Naive thymus-derived CD4-positive, alpha-beta T cell (primary cell): ENCODE results near the gene GATA2. TPM values are rescaled to one million over a fixed set of nuclear protein-coding genes. Genes with fewer than 3 reads are reported as not detected.

Experiments used
- ATAC-seq: fragments of 150-1000 bp; cut with Tn5 transposase; 2 replicates; pipeline ENCODE4 v1.10.0; 2021; ENCODE audit warnings: mild to moderate bottlenecking, moderate library complexity
- CTCF ChIA-PET: fragments of 350-600 bp; sonication (Branson Sonifier 250); formaldehyde crosslinking; loops from one replicate; lab custom pipeline; 2021; ENCODE audit warnings: antibody characterized with exemption; lab: Charles Lee
- POLR2A ChIA-PET: fragments of 350-600 bp; sonication (Branson Sonifier 250); formaldehyde crosslinking; loops from one replicate; lab custom pipeline; 2021; ENCODE audit warnings: antibody characterized with exemption, inconsistent platforms; lab: Charles Lee
- DNase-seq, 9 donors: peaks; one replicate each; pipeline versions ENCODE4 v3.0.0 to v3.0.0-alpha.2; 2020 to 2022; ENCODE audit warnings: mixed read lengths in 1 of 9
- H3K27ac ChIP-seq: one replicate; pipeline ENCODE4 v1.7.0; 2013; ENCODE audit warnings: mild to moderate bottlenecking, low read depth, low read length, moderate library complexity
- H3K27me3 ChIP-seq, 2 donors: one replicate each; pipeline ENCODE4 v1.7.0; 2013; ENCODE audit warnings: low read length in 2 of 2, mild to moderate bottlenecking in 2 of 2, moderate library complexity in 2 of 2; ENCODE audit not compliant: control insufficient read depth in 2 of 2, insufficient read depth in 2 of 2
- H3K36me3 ChIP-seq, 3 experiments: 1 replicate in 2 of 3; 2 replicates in 1 of 3; pipeline ENCODE4 v1.7.0; 2013; ENCODE audit warnings: low read length in 3 of 3, mild to moderate bottlenecking in 3 of 3, moderate library complexity in 1 of 3; ENCODE audit not compliant: insufficient read depth in 3 of 3, control insufficient read depth in 2 of 3
- H3K4me1 ChIP-seq, 2 donors: one replicate each; pipeline ENCODE4 v1.7.0; 2013; ENCODE audit warnings: low read length in 2 of 2, mild to moderate bottlenecking in 2 of 2, moderate library complexity in 1 of 2; ENCODE audit not compliant: control insufficient read depth in 2 of 2, insufficient read depth in 2 of 2
- H3K4me3 ChIP-seq: 2 replicates; pipeline ENCODE4 v1.7.0; 2013; ENCODE audit warnings: mild to moderate bottlenecking, low read length
- H3K9me3 ChIP-seq, 3 experiments: 1 replicate in 2 of 3; 2 replicates in 1 of 3; pipeline ENCODE4 v1.7.0; 2013; ENCODE audit warnings: low read length in 3 of 3; ENCODE audit not compliant: control insufficient read depth in 2 of 3
- H3K27ac Mint-ChIP-seq, 9 donors: one replicate each; pipeline ENCODE4 v1.8.0; 2020 to 2022; ENCODE audit warnings: mixed read lengths in 9 of 9, mild to moderate bottlenecking in 8 of 9, moderate library complexity in 5 of 9, inconsistent platforms in 2 of 9
- H3K27me3 Mint-ChIP-seq, 5 donors: one replicate each; pipeline ENCODE4 v1.8.0; 2021 to 2022; ENCODE audit warnings: mixed read lengths in 5 of 5, mild to moderate bottlenecking in 1 of 5
- H3K36me3 Mint-ChIP-seq, 5 donors: one replicate each; pipeline ENCODE4 v1.8.0; 2020 to 2022; ENCODE audit warnings: mixed read lengths in 5 of 5, mild to moderate bottlenecking in 3 of 5, inconsistent platforms in 1 of 5
- H3K4me1 Mint-ChIP-seq, 7 donors: one replicate each; pipeline ENCODE4 v1.8.0; 2020 to 2022; ENCODE audit warnings: mixed read lengths in 7 of 7, mild to moderate bottlenecking in 3 of 7, inconsistent platforms in 1 of 7
- H3K4me3 Mint-ChIP-seq, 10 donors: one replicate each; pipeline ENCODE4 v1.8.0; 2020 to 2022; ENCODE audit warnings: mild to moderate bottlenecking in 10 of 10, mixed read lengths in 10 of 10, moderate library complexity in 6 of 10, inconsistent platforms in 2 of 10
- H3K9me3 Mint-ChIP-seq, 11 donors: one replicate each; pipeline ENCODE4 v1.8.0; 2020 to 2022; ENCODE audit warnings: mixed read lengths in 11 of 11, mild to moderate bottlenecking in 4 of 11, inconsistent platforms in 1 of 11, moderate library complexity in 1 of 11
- intact Hi-C, 2 donors: fragments of 100-400 bp; cut with micrococcal nuclease; formaldehyde crosslinking; loops; one replicate each; pipeline ENCODE4 v1.15.1; 2023
- polyA plus RNA-seq, 2 donors: library from polyadenylated mRNA; unstranded; fragments of 300-500 nt; fragmentation: Illumina TruSeq; gene quantifications; one replicate each; pipeline ENCODE4 v1.2.3, GENCODE V29; 2021
- total RNA-seq, 6 experiments: library from RNA in 5 of 6; stranded (reverse) in 5 of 6; gene quantifications; 1 replicate in 5 of 6; 2 replicates in 1 of 6; pipeline ENCODE4 v1.2.3 and lab custom pipeline; 2021 to 2026

Gene GATA2
- total and polyA plus RNA-seq, 7 experiments from 2014 or later = 0.30 to 70.9 (median 14.0) TPM; not detected in 4

DNA sequence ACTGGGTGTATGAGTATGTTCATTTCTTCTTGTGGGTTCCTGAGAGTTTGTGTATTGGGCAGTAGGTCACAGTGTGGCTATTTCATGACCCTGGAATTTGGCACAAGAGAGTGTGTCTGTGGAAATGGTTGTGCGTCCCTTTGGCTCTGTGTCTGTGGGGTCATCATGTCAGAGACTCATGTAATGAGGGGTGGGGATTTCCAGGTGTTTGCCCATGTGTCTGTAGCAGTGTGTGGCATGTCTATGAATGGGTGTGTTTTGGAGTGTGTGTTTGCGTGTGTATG lies 1.3 kb upstream of the GATA2 start:
- intact Hi-C loops = loop anchor here in 1 of 2 donors (5.0 to 10.0 kb wide), 2 partner anchors 270 to 417 kb away; no protein-coding TSS in a partner anchor
- Histone ChIP-seq H3K27ac (no peak overlapping the region), H3K4me1 (peaks cover 0 to 27% of the 10 kb centered on the region in 2 donors), H3K27me3 (peaks cover 11 to 24% of the 10 kb centered on the region in 2 donors), H3K4me3 (no peak overlapping the region), H3K9me3 (no peaks in the 10 kb centered on the region), H3K36me3 (no peaks in the 10 kb centered on the region)
- Mint-ChIP-seq H3K36me3 (no peaks in the 10 kb centered on the region), H3K27me3 (peaks cover 56 to 74% (median 58%) of the 10 kb centered on the region in 5 donors), H3K4me3 (peak overlapping the region in 4 of 10 donors; percentile 2 to 15 (median 10)), H3K4me1 (peaks cover 17 to 35% (median 19%) of the 10 kb centered on the region in 7 donors), H3K27ac (peak overlapping the region in 1 of 9 donors; percentile 33), H3K9me3 (peaks cover 0 to 4% (median 0%) of the 10 kb centered on the region in 11 donors)
- ATAC-seq (no peak), DNase-seq (no peak)
- ChIA-PET CTCF (interaction anchor here (1.7 kb wide), 1 partner anchor 12 kb away, joined by 5 read pairs; no protein-coding TSS in a partner anchor), POLR2A (no interaction called here)

DNA sequence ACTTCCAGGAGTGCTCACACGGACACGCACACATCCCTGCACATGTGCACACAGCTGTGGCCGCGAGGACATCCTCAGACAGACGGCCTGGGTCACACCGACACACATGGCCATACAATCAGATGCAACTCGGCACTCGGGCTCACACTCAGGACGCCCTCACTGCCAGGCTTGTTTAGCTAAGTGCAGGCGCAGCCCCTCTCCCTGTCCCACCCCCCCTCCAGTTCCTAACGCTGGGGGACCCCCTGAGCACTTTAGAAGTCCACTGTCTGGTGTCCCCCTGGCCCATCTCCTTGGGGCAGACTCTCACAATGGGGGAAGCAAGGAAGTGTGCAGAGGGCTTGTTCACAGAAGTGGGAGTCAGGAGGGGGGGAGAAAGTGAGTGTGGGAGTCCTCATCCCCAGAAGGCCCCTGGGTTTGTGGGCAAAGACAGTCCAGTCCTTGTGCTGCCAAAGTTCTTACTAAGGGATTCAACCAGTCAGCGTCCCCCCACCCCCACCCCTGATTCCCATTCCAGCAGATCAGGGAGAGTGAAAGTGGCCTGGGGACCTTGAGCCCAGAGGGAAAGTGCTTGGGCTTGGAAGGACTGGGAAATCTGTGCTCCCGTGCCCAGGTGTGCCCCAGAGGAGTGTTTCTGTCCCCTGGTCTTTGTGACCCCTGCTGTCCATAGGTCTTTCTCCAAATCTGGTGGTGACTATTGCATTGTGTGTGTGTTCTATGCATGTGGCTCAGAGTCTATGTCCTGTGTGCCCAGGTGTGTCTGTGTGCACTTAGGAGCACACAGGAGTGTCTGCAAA lies 767 bp upstream of the GATA2 start:
- Histone ChIP-seq H3K27me3 (peaks cover 12 to 25% of the 10 kb centered on the region in 2 donors), H3K9me3 (no peaks in the 10 kb centered on the region), H3K4me3 (no peak overlapping the region), H3K4me1 (peaks cover 1 to 31% of the 10 kb centered on the region in 2 donors), H3K36me3 (no peaks in the 10 kb centered on the region), H3K27ac (no peak overlapping the region)
- Mint-ChIP-seq H3K4me1 (peaks cover 18 to 36% (median 19%) of the 10 kb centered on the region in 7 donors), H3K4me3 (peak overlapping the region in 8 of 10 donors; percentile 37 to 73 (median 60)), H3K36me3 (no peaks in the 10 kb centered on the region), H3K27me3 (peaks cover 53 to 74% (median 56%) of the 10 kb centered on the region in 5 donors), H3K9me3 (peaks cover 0 to 4% (median 0%) of the 10 kb centered on the region in 11 donors), H3K27ac (peak overlapping the region in 1 of 9 donors; percentile 43)
- DNase-seq (peak in 1 of 9 donors; percentile 14), ATAC-seq (no peak)
- POLR2A ChIA-PET = interaction anchor here (0.6 kb wide), 1 partner anchor 198 kb away, joined by 3 read pairs; no protein-coding TSS in a partner anchor
- CTCF ChIA-PET = no interaction called here
- intact Hi-C loops = loop anchor here in 1 of 2 donors (5.0 to 10.0 kb wide), 2 partner anchors 269 to 416 kb away; no protein-coding TSS in a partner anchor

DNA sequence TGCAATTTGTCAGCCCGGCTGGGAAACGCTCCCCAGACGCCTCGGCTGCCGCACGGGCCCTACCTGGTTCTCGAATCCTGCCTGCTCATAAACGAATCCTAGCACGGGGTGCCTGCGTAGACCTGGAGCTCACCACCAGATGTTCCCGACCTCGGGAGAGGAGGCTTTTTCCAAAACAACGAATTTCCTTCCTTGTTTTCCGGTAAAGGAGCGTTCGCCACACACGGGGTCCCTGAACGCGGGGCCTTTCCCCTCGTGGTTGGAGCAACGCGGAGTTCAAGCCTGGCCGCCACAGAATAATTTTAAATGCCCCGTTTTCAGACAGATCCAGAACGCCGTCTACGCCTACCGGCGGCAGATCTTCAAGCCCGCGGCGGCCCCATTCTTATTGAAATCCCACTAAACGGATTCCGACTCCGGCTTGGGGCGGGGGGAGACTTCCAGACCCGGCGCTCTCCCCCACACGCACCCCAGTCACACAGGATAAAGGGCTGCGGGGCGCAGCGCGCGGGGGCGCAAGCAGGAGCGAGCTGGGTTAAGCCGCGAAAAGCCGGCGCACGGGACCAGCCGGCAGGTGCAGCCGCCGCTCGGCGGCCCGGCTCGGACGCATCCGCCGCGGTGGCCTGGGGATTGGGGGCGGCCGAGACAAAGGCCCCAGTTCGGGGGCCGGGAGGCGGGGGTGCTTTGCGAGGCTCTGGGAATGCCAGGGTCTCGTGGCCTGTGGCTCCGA lies 895 bp downstream of the GATA2 start:
- peak in 5 of 9 donors; percentile 29 to 43 (median 35) for DNase-seq
- Mint-ChIP-seq H3K4me3 (peak overlapping the region in 9 of 10 donors; percentile 42 to 74 (median 62)), H3K4me1 (peaks cover 19 to 41% (median 26%) of the 10 kb centered on the region in 7 donors), H3K36me3 (no peaks in the 10 kb centered on the region), H3K9me3 (peaks cover 0 to 2% (median 0%) of the 10 kb centered on the region in 11 donors), H3K27ac (peak overlapping the region in 1 of 9 donors; percentile 29), H3K27me3 (peaks cover 51 to 73% (median 56%) of the 10 kb centered on the region in 5 donors)
- intact Hi-C loops = loop anchor here in 1 of 2 donors (5.0 to 10.0 kb wide), 2 partner anchors 267 to 415 kb away; no protein-coding TSS in a partner anchor
- no peaks in the 10 kb centered on the region for H3K36me3 ChIP-seq
- H3K27ac ChIP-seq = no peak overlapping the region
- POLR2A ChIA-PET = no interaction called here
- H3K4me3 ChIP-seq = no peak overlapping the region
- ATAC-seq = no peak
- CTCF ChIA-PET = no interaction called here
- no peaks in the 10 kb centered on the region for H3K9me3 ChIP-seq
- peaks cover 11 to 43% of the 10 kb centered on the region in 2 donors for H3K4me1 ChIP-seq
- peaks cover 9 to 38% of the 10 kb centered on the region in 2 donors for H3K27me3 ChIP-seq

DNA sequence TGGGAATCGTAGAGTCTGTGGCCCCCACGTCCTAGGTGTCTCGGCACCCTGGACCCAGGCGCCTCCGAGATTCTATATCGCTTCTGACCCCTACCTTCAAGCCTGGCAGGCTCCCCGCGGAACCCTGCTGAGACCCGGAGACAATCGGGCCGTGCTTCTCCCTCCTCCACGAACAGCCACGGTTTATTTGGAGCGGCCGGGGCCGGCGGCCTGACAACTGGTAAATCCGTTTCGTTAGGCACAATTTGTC lies 1.4 kb downstream of the GATA2 start:
- Histone ChIP-seq H3K4me3 (no peak overlapping the region), H3K9me3 (no peaks in the 10 kb centered on the region), H3K4me1 (peaks cover 11 to 48% of the 10 kb centered on the region in 2 donors), H3K27ac (no peak overlapping the region), H3K36me3 (no peaks in the 10 kb centered on the region), H3K27me3 (peaks cover 9 to 38% of the 10 kb centered on the region in 2 donors)
- ATAC-seq (no peak), DNase-seq (peak in 2 of 9 donors; percentile 26 to 33)
- peaks cover 20 to 42% (median 25%) of the 10 kb centered on the region in 7 donors for H3K4me1 Mint-ChIP-seq
- peaks cover 0 to 2% (median 0%) of the 10 kb centered on the region in 11 donors for H3K9me3 Mint-ChIP-seq
- peak overlapping the region in 8 of 10 donors; percentile 42 to 74 (median 56) for H3K4me3 Mint-ChIP-seq
- peak overlapping the region in 1 of 9 donors; percentile 29 for H3K27ac Mint-ChIP-seq
- H3K36me3 Mint-ChIP-seq = no peaks in the 10 kb centered on the region
- ChIA-PET POLR2A (no interaction called here), CTCF (no interaction called here)
- H3K27me3 Mint-ChIP-seq = peaks cover 51 to 73% (median 55%) of the 10 kb centered on the region in 5 donors
- intact Hi-C loops = loop anchor here in 1 of 2 donors (5.0 to 10.0 kb wide), 2 partner anchors 267 to 414 kb away; no protein-coding TSS in a partner anchor

DNA sequence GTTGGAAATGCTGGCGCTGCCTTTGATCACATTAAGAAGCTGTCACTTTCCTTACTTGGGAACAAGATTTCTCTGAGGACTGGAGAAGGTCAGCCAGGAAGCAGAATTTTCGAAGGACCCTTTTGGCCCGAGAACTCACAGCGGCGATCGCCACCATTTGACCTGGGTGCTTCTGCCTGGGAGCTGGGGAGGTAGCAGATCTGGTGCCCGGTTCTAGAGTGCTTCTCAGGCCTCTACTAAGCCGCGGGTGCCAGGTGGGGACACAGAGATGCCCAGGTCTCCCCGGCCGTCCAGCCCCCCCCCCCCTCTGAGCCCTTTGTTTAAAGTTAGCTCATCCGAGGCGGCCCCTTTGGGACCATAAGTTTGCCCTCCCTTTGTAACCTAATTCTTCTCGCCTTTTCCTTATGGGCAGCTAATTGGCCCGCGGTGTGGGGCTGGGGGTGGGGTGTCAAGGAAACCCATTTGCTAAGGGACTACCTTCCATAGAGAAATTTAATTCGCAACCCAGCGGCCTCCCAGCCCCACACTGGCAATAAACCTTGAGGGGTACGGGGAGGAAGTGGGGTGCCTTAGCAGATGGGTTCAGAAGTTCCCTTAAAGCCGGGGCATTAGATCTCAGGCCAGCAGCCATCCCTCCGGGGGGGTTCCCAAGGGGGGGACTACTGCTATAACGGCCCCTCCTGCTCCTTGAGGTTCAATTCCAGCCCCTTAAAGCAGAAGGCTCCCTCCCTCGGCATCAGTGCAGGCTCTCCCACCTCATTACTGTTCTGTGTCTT lies 1.9 kb downstream of the GATA2 start:
- Mint-ChIP-seq H3K9me3 (peaks cover 0 to 2% (median 0%) of the 10 kb centered on the region in 11 donors), H3K4me3 (peak overlapping the region in 8 of 10 donors; percentile 21 to 97 (median 65)), H3K36me3 (no peaks in the 10 kb centered on the region), H3K27me3 (peaks cover 53 to 77% (median 58%) of the 10 kb centered on the region in 5 donors), H3K4me1 (peaks cover 18 to 45% (median 27%) of the 10 kb centered on the region in 7 donors), H3K27ac (peak overlapping the region in 1 of 9 donors; percentile 38)
- DNase-seq = peak in 1 of 9 donors; percentile 22
- Histone ChIP-seq H3K4me1 (peaks cover 11 to 50% of the 10 kb centered on the region in 2 donors), H3K9me3 (no peaks in the 10 kb centered on the region), H3K27me3 (peaks cover 9 to 43% of the 10 kb centered on the region in 2 donors), H3K4me3 (no peak overlapping the region), H3K36me3 (no peaks in the 10 kb centered on the region), H3K27ac (no peak overlapping the region)
- POLR2A ChIA-PET = interaction anchor here (1.6 kb wide), 1 partner anchor 42 kb away, joined by 4 read pairs; no protein-coding TSS in a partner anchor
- CTCF ChIA-PET = no interaction called here
- intact Hi-C loops = loop anchor here in 1 of 2 donors (5.0 to 10.0 kb wide), 2 partner anchors 266 to 414 kb away; no protein-coding TSS in a partner anchor
- ATAC-seq = no peak

- H3K27ac Mint-ChIP-seq = peak overlapping the region in 1 of 9 donors; percentile 38
- H3K4me1 Mint-ChIP-seq = peaks cover 13 to 43% (median 25%) of the 10 kb centered on the region in 7 donors
These were observed 2.4 kb downstream of the GATA2 start for GRCh38 chr3:128490650-128490914.

More at GRCh38 chr3:128490650-128490914, 2.4 kb downstream of the GATA2 start:
- no peak overlapping the region for H3K27ac ChIP-seq
- ATAC-seq (no peak), DNase-seq (no peak)
- H3K27me3 ChIP-seq = peaks cover 9 to 45% of the 10 kb centered on the region in 2 donors
- POLR2A ChIA-PET = interaction anchor here (0.6 to 1.6 kb wide), 2 partner anchors 42 to 789 kb away, joined by 3 to 4 read pairs; no protein-coding TSS in a partner anchor
- no peak overlapping the region for H3K4me3 ChIP-seq
- H3K4me3 Mint-ChIP-seq = peak overlapping the region in 7 of 10 donors; percentile 21 to 97 (median 86)
- peaks cover 11 to 50% of the 10 kb centered on the region in 2 donors for H3K4me1 ChIP-seq
- peaks cover 0 to 2% (median 0%) of the 10 kb centered on the region in 11 donors for H3K9me3 Mint-ChIP-seq
- peaks cover 53 to 76% (median 57%) of the 10 kb centered on the region in 5 donors for H3K27me3 Mint-ChIP-seq
- CTCF ChIA-PET = no interaction called here
- no peaks in the 10 kb centered on the region for H3K9me3 ChIP-seq
- H3K36me3 Mint-ChIP-seq = no peaks in the 10 kb centered on the region
- no peaks in the 10 kb centered on the region for H3K36me3 ChIP-seq
- intact Hi-C loops = loop anchor here in 1 of 2 donors (5.0 to 10.0 kb wide), 2 partner anchors 266 to 413 kb away; no protein-coding TSS in a partner anchor
